Rectal smooth muscle tissue (tissue), 1 donor: Measurements from ENCODE around the gene KRTAP10-3.

Source experiments
- H3K27ac ChIP-seq: one replicate; pipeline ENCODE4 v1.7.0; 2013; ENCODE audit warnings: low read depth, low read length, inconsistent platforms
- H3K27me3 ChIP-seq: one replicate; pipeline ENCODE4 v1.7.0; 2013; ENCODE audit warnings: low read length; ENCODE audit not compliant: control insufficient read depth, insufficient read depth
- H3K36me3 ChIP-seq: one replicate; pipeline ENCODE4 v1.7.0; 2013; ENCODE audit warnings: low read length; ENCODE audit not compliant: control insufficient read depth, insufficient read depth
- H3K4me1 ChIP-seq: one replicate; pipeline ENCODE4 v1.7.0; 2013; ENCODE audit warnings: low read length; ENCODE audit not compliant: control insufficient read depth, insufficient read depth
- H3K4me3 ChIP-seq: one replicate; pipeline ENCODE4 v1.7.0; 2013; ENCODE audit warnings: low read length
- H3K9ac ChIP-seq: one replicate; pipeline ENCODE4 v1.7.0; 2013; ENCODE audit warnings: low read length

Gene KRTAP10-3

DNA sequence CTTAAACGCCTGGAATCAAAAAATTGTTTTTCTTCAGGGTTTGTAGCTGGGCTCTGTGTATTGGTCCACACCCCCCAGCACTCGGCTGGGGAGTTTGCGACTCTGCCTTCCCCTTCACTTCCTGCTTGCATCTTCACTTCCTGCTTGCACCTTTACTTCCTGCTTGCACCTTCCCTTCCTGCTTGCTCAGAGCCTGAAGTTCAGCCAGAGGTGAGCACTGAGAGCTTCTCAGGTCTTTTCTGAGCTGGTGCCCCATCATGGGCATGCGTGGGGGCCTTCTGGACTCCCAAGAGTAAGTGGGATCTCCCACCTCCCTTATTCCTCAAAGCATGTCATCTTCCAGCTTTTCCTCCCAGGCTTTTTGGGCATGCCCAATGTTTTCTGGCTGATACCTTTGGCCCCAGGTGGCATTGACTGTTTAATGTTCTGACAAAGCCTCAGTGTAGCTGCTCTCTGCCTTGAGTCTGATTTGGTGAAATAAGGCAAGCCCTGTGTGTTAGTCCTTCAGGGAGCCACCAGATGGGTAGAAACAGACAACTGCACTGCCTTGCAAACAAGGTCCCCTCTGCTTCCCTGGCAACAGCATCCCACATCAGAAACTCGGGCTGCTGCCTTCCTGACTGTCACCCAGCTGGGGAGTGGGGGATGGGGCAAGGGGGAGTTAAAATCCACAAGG lies 10.8 kb downstream of the KRTAP10-3 start:
- Histone ChIP-seq H3K4me3 (no peak overlapping the region), H3K36me3 (no peaks in the 10 kb centered on the region), H3K4me1 (no peaks in the 10 kb centered on the region), H3K27me3 (no peaks in the 10 kb centered on the region), H3K27ac (no peak overlapping the region), H3K9ac (no peak overlapping the region)

GRCh38 chr21:44544566-44544965 lies 14.0 kb downstream of the KRTAP10-3 start:
- H3K4me3 ChIP-seq: no peak overlapping the region
- no peak overlapping the region for H3K27ac ChIP-seq
- H3K9ac ChIP-seq: no peak overlapping the region
- no peaks in the 10 kb centered on the region for H3K4me1 ChIP-seq
- no peaks in the 10 kb centered on the region for H3K27me3 ChIP-seq
- H3K36me3 ChIP-seq: no peaks in the 10 kb centered on the region

- H3K36me3 ChIP-seq: no peaks in the 10 kb centered on the region
Observed at GRCh38 chr21:44542716-44543115, 15.9 kb downstream of the KRTAP10-3 start.

GRCh38 chr21:44540741-44541288 lies 17.8 kb downstream of the KRTAP10-3 start:
- Histone ChIP-seq H3K4me1 (no peaks in the 10 kb centered on the region), H3K9ac (no peak overlapping the region), H3K27me3 (no peaks in the 10 kb centered on the region), H3K36me3 (no peaks in the 10 kb centered on the region), H3K27ac (no peak overlapping the region), H3K4me3 (no peak overlapping the region)

More at GRCh38 chr21:44542716-44543115, 15.9 kb downstream of the KRTAP10-3 start:
- no peak overlapping the region for H3K4me3 ChIP-seq
- H3K4me1 ChIP-seq: no peaks in the 10 kb centered on the region
- no peak overlapping the region for H3K27ac ChIP-seq
- no peaks in the 10 kb centered on the region for H3K27me3 ChIP-seq
- no peak overlapping the region for H3K9ac ChIP-seq

DNA sequence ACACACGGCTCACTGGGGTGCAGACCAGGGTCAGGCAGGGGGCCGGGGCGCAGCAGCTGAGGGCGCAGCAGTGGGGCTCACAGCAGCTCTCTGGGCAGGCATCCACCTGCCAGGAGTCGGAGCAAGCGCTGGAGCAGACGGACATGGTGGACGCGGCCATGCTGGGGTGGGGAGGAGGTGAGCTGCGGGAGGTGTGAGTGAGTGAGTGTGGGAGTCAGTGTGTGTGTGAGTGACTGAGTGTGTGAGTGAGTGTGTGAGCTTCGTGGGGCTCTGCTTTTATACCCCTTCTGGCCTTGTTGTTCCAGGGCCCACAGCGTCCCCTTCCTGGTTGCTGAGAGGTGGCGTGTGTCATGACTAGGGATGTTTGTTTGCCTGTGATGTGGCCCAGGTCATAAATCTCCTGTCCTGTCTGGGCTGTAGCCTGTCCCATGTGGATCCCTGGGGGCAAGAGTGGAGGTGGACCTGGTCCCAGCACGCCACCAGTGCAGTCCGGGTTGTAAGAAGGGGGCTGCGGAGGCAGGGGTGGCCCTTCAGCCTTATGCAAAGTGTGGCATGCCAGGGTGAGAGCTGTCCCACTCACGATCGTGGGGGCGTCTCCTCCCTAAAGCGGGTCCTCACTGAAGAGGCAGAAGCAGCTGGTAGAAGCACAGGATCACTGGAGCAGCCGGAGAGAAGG lies 18.5 kb downstream of the KRTAP10-3 start, which contains the start of gene KRTAP10-1:
Gene KRTAP10-1, minus strand, starts transcription at position 205 of the 676 bp plus-strand sequence. Its CDS starts 45 bp downstream, at position 160.
- no peak within 1 kb of the TSS for H3K9ac ChIP-seq
- no peak within 1 kb of the TSS for H3K4me3 ChIP-seq
- no peaks in the 10 kb centered on the region for H3K36me3 ChIP-seq
- H3K27ac ChIP-seq: no peak within 1 kb of the TSS
- no peaks in the 10 kb centered on the region for H3K4me1 ChIP-seq
- no peaks in the 10 kb centered on the region for H3K27me3 ChIP-seq

DNA sequence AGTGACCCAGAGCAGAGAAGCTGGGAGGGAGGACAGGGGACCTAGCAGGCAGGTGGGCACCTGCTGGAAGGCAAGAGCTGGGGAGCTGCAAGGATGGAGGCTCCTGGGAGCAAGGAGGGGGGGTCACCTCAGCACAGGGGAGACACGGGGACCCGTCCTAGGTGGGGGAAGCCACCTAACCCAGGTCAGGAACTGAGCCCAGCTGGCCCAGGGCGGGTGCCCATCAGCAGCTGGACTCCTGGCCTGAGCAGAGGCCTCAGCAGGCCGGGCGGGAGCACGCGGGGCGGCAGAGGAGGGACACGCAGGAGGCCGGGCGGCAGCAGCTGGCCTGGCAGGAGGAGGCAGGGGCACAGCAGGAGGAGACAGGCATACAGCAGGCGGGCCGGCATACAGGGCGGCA lies 19.5 kb downstream of the KRTAP10-3 start:
- no peaks in the 10 kb centered on the region for H3K4me1 ChIP-seq
- H3K36me3 ChIP-seq: no peaks in the 10 kb centered on the region
- H3K27ac ChIP-seq: no peak overlapping the region
- H3K4me3 ChIP-seq: no peak overlapping the region
- H3K27me3 ChIP-seq: no peaks in the 10 kb centered on the region
- H3K9ac ChIP-seq: no peak overlapping the region

GRCh38 chr21:44537930-44538911 lies 20.4 kb downstream of the KRTAP10-3 start:
- Histone ChIP-seq H3K27me3 (no peaks in the 10 kb centered on the region), H3K4me1 (no peaks in the 10 kb centered on the region), H3K4me3 (no peak overlapping the region), H3K36me3 (no peaks in the 10 kb centered on the region), H3K27ac (no peak overlapping the region), H3K9ac (no peak overlapping the region)

DNA sequence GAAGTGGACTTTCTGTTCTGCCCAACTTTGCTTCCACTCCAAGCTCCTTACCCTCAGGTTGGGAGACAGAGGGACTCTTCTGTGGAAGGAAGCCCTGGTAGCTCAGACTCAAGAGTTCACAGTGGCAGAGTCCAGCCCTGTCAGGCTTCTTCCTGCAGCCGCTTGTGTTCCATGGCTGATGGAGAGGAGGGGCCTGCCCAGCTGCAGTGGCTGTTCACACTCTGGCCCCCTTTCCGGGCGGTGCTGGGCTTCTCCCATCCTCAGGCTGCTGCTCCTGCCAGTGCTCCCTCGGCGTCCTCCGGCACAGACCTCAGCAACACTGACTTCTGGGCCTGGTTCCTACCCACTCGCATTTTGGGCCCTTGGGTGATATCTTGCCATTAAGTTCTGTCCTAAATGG lies 22.6 kb downstream of the KRTAP10-3 start:
- H3K27ac ChIP-seq: no peak overlapping the region
- H3K9ac ChIP-seq: no peak overlapping the region
- H3K36me3 ChIP-seq: no peaks in the 10 kb centered on the region
- H3K4me1 ChIP-seq: no peaks in the 10 kb centered on the region
- H3K27me3 ChIP-seq: peaks cover 2% of the 10 kb centered on the region
- H3K4me3 ChIP-seq: no peak overlapping the region

GRCh38 chr21:44534688-44535087 lies 23.9 kb downstream of the KRTAP10-3 start:
- Histone ChIP-seq H3K27ac (no peak overlapping the region), H3K36me3 (no peaks in the 10 kb centered on the region)

DNA sequence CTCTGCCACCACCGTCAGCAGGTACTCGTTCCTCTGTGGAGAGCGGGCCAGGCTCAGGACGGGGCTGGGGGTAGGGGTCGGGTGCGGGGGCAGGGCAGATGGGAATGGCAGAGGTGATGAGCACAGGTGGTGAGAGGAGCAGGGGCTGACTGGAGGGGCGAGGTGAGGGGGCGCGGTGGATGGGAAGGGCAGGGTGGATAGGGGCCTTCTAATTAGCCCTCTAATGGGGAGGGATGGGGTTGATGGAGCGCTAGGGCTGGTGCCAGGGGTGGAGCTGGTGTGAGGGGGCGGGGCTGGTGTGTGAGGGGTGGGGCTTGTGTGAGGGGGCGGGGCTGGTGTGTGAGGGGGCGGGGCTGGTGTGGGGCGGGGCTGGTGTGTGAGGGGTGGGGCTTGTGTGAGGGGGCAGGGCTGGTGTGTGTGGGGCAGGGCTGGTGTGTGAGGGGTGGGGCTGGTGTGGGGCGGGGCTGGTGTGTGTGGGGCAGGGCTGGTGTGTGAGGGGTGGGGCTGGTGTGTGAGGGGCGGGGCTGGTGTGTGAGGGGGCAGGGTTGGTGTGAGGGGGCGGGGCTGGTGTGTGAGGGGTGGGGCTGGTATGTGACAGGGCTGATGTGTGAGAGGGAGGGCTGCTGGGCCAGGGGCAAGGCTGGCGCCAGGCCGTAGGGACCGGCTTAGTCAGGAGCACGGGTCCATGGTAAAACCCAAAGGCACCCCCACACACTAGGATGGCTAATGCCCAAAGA lies 24.5 kb downstream of the KRTAP10-3 start:
- no peaks in the 10 kb centered on the region for H3K4me1 ChIP-seq
- peaks cover 2% of the 10 kb centered on the region for H3K27me3 ChIP-seq
- H3K27ac ChIP-seq: no peak overlapping the region
- H3K36me3 ChIP-seq: no peaks in the 10 kb centered on the region
- H3K9ac ChIP-seq: no peak overlapping the region
- H3K4me3 ChIP-seq: no peak overlapping the region

More at GRCh38 chr21:44534688-44535087, 23.9 kb downstream of the KRTAP10-3 start:
- Histone ChIP-seq H3K9ac (no peak overlapping the region), H3K27me3 (peaks cover 2% of the 10 kb centered on the region), H3K4me1 (no peaks in the 10 kb centered on the region), H3K4me3 (no peak overlapping the region)

- Histone ChIP-seq H3K9ac (no peak overlapping the region), H3K27me3 (peaks cover 2% of the 10 kb centered on the region), H3K4me3 (no peak overlapping the region), H3K4me1 (no peaks in the 10 kb centered on the region), H3K36me3 (no peaks in the 10 kb centered on the region), H3K27ac (no peak overlapping the region)
Observed at GRCh38 chr21:44533121-44533890, 25.3 kb downstream of the KRTAP10-3 start.
